GM21723 (cell line): ENCODE results near the gene PDE4D.
"Not testable (repeated sequence)": the region's sequence is repeated elsewhere in the genome, so short reads cannot be mapped to it uniquely, and the experiment has no call there.

Experiments used
- ATAC-seq: cut with Tn5 transposase; IDR thresholded peaks from one replicate; pipeline ENCODE4 v1.9.1; 2021; ENCODE audit warnings: mild to moderate bottlenecking, moderate library complexity; ENCODE audit not compliant: unreplicated experiment

The PDE4D gene

GRCh38 chr5:58968350-58968749 is 925.2 kb downstream of the PDE4D start:
- no peak for ATAC-seq

GRCh38 chr5:58967597-58968281 is 925.8 kb downstream of the PDE4D start:
- ATAC-seq = no peak

- ATAC-seq = no peak
These were observed 927.7 kb downstream of the PDE4D start for GRCh38 chr5:58965677-58966414.

GRCh38 chr5:58963821-58964220 is 929.7 kb downstream of the PDE4D start:
- no peak for ATAC-seq

GRCh38 chr5:58963361-58963760 is 930.2 kb downstream of the PDE4D start:
- no peak for ATAC-seq

GRCh38 chr5:58961631-58962280 is 931.8 kb downstream of the PDE4D start:
- no peak for ATAC-seq

- no peak for ATAC-seq
These were observed 934.8 kb downstream of the PDE4D start for GRCh38 chr5:58958701-58959100.

GRCh38 chr5:58953218-58953617 is 940.3 kb downstream of the PDE4D start:
- ATAC-seq = not testable (repeated sequence)

GRCh38 chr5:58950224-58950623 is 943.3 kb downstream of the PDE4D start:
- no peak for ATAC-seq

GRCh38 chr5:58946230-58946629 is 947.3 kb downstream of the PDE4D start:
- ATAC-seq = no peak

- ATAC-seq = no peak
These were observed 949.3 kb downstream of the PDE4D start for GRCh38 chr5:58944221-58944620.

- no peak for ATAC-seq
These were observed 953.1 kb downstream of the PDE4D start for GRCh38 chr5:58940446-58940845.

GRCh38 chr5:58939664-58940063 is 953.9 kb downstream of the PDE4D start:
- ATAC-seq = no peak

GRCh38 chr5:58938563-58939424 is 954.7 kb downstream of the PDE4D start:
- ATAC-seq = no peak

GRCh38 chr5:58937031-58937681 is 956.4 kb downstream of the PDE4D start:
- no peak for ATAC-seq

- ATAC-seq = no peak
These were observed 958.9 kb downstream of the PDE4D start for GRCh38 chr5:58934629-58935097.

- ATAC-seq = no peak
These were observed 959.5 kb downstream of the PDE4D start for GRCh38 chr5:58933891-58934628.

- no peak for ATAC-seq
These were observed 961.4 kb downstream of the PDE4D start for GRCh38 chr5:58932057-58932612.

GRCh38 chr5:58930520-58930919 is 963.0 kb downstream of the PDE4D start:
- ATAC-seq = no peak
